H1 (cell line): Measurements from ENCODE around the gene LONRF2.

Experiments used
- CBX5 ChIP-seq: fragments of 300-800, 300-1000 bp; sonication (generic); IDR thresholded peaks from 2 replicates; pipeline ENCODE4 v1.7.1; 2016; ENCODE audit warnings: antibody characterized with exemption, low read length, low read depth
- CBX8 ChIP-seq: fragments of 300-800, 300-1000 bp; sonication (generic); IDR thresholded peaks from 2 replicates; pipeline ENCODE4 v1.7.1; 2016; ENCODE audit warnings: low read depth, low read length, borderline replicate concordance
- CEBPB ChIP-seq: IDR thresholded peaks from 2 replicates; pipeline ENCODE4 v1.6.1; 2012; ENCODE audit warnings: low read depth, low read length
- CTCF ChIP-seq, 3 experiments: IDR thresholded peaks; 1 replicate in 2 of 3; 2 replicates in 1 of 3; pipeline versions ENCODE4 v1.5.1 to v1.6.1; 2011; ENCODE audit warnings: low read length in 3 of 3, mild to moderate bottlenecking in 3 of 3, inconsistent platforms in 2 of 3, low read depth in 1 of 3, moderate library complexity in 1 of 3; ENCODE audit not compliant: insufficient read depth in 1 of 3; ENCODE audit errors: control extremely low read depth in 1 of 3
- EZH2 ChIP-seq: fragments of 200-600 bp; sonication (generic); IDR thresholded peaks from 2 replicates; pipeline ENCODE4 v1.7.1; 2012; ENCODE audit warnings: low read depth, mild to moderate bottlenecking, moderate library complexity, low read length, inconsistent platforms; ENCODE audit not compliant: severe bottlenecking
- KDM1A ChIP-seq: fragments of 200-600, 300-600 bp; sonication (generic); IDR thresholded peaks from 2 replicates; pipeline ENCODE4 v1.7.1; 2016; ENCODE audit warnings: mild to moderate bottlenecking, low read length, borderline replicate concordance
- KDM5A ChIP-seq: fragments of 200-600 bp; IDR thresholded peaks from 2 replicates; pipeline ENCODE4 v1.7.1; 2012; ENCODE audit warnings: mild to moderate bottlenecking, low read length, inconsistent platforms, mixed read lengths
- POLR2A ChIP-seq, 2 experiments: IDR thresholded peaks; 1 replicate in 1 of 2; 2 replicates in 1 of 2; pipeline ENCODE4 v1.6.1; 2011; ENCODE audit warnings: low read depth in 2 of 2, low read length in 2 of 2, mild to moderate bottlenecking in 2 of 2; ENCODE audit errors: control extremely low read depth in 1 of 2
- POLR2AphosphoS5 ChIP-seq: IDR thresholded peaks from 2 replicates; pipeline ENCODE4 v1.6.1; 2011; ENCODE audit warnings: low read depth, low read length
- RFX5 ChIP-seq: IDR thresholded peaks from 2 replicates; pipeline ENCODE4 v1.6.1; 2011; ENCODE audit warnings: low read depth, low read length, improper control_type of control experiment, borderline replicate concordance
- RXRA ChIP-seq: IDR thresholded peaks from 2 replicates; pipeline ENCODE4 v1.6.1; 2011; ENCODE audit warnings: low read depth, mild to moderate bottlenecking, low read length, moderate library complexity; ENCODE audit not compliant: insufficient read depth
- TCF12 ChIP-seq: IDR thresholded peaks from 2 replicates; pipeline ENCODE4 v1.6.1; 2011; ENCODE audit warnings: low read depth, mild to moderate bottlenecking, low read length
- TF ChIP-seq, protein P1 (sequence below): IDR thresholded peaks from 2 replicates; pipeline ENCODE4 v1.6.1; 2012; ENCODE audit warnings: inconsistent platforms
- TF ChIP-seq, protein P2 (sequence below): IDR thresholded peaks from 2 replicates; pipeline ENCODE4 v1.6.1; 2011; ENCODE audit warnings: low read length, improper control_type of control experiment

DNA sequence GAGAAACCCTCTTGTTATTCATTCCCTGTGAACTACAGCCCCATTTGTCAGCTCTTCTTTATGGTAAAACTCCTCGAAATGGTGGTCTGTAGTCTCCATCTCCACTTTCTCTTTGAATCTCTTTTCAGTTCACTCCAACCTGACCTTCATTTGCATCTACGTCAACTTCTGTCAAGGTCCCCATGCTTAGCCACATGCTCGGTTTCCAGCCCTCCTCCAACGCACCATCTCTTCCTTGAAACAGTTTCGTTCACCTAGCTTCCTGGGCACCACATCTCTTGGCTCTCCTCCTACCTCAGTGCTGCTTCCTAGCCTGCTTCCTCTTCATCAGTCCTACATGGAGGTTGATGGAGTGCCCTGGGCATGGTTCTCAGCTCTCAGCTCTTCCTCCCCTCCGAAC is 98.8 kb downstream of the LONRF2 start:
- no peak for TF ChIP-seq TCF12
- TF ChIP-seq, protein P1, sequence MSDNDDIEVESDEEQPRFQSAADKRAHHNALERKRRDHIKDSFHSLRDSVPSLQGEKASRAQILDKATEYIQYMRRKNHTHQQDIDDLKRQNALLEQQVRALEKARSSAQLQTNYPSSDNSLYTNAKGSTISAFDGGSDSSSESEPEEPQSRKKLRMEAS = no peak
- TF ChIP-seq POLR2A (IDR thresholded peaks at IDR 0.05; ENCODE audit: control extremely low read depth in 1 of 2, low read depth in 2 of 2, low read length in 2 of 2) = no peak
- TF ChIP-seq POLR2AphosphoS5 = no peak
- no peak for TF ChIP-seq KDM5A
- no peak for TF ChIP-seq CBX8
- TF ChIP-seq CTCF (IDR thresholded peaks at IDR 0.05; ENCODE audit: control extremely low read depth in 1 of 3, insufficient read depth in 1 of 3, low read depth in 1 of 3, low read length in 3 of 3) = no peak
- no peak for TF ChIP-seq RXRA
- no peak for TF ChIP-seq KDM1A
- TF ChIP-seq RFX5 = no peak
- TF ChIP-seq, protein P2, sequence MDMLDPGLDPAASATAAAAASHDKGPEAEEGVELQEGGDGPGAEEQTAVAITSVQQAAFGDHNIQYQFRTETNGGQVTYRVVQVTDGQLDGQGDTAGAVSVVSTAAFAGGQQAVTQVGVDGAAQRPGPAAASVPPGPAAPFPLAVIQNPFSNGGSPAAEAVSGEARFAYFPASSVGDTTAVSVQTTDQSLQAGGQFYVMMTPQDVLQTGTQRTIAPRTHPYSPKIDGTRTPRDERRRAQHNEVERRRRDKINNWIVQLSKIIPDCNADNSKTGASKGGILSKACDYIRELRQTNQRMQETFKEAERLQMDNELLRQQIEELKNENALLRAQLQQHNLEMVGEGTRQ = no peak
- TF ChIP-seq CEBPB = no peak
- TF ChIP-seq CBX5 = no peak
- no peak for TF ChIP-seq EZH2
